Panc1 (cell line): ENCODE results near the gene RTP5. TPM values are rescaled to one million over a fixed set of nuclear protein-coding genes. Genes with fewer than 3 reads are reported as not detected.

Source experiments
- ATAC-seq: fragments of 200-7000 bp; cut with Tn5 transposase; 2 replicates; pipeline ENCODE4 v1.9.1; 2020; ENCODE audit warnings: mild to moderate bottlenecking, moderate library complexity
- BruUV-seq: library from RNA; stranded (reverse); fragments of 400-500 nt; replicated peaks from 2 replicates; lab custom pipeline; 2021; lab: Mats Ljungman, UMichigan
- CTCF ChIA-PET: fragments of 300-600 bp; sonication (Branson Sonifier 250); formaldehyde crosslinking; loops from one replicate; lab custom pipeline; 2022; ENCODE audit warnings: antibody characterized with exemption; lab: Charles Lee
- POLR2A ChIA-PET: fragments of 300-600 bp; sonication (Branson Sonifier 250); formaldehyde crosslinking; loops from one replicate; lab custom pipeline; 2022; ENCODE audit warnings: antibody characterized with exemption; lab: Charles Lee
- DNase-seq: peaks from one replicate; pipeline ENCODE4 v3.0.0-alpha.2; 2010; ENCODE audit warnings: low read depth, low spot score
- H3K27ac ChIP-seq: 2 replicates; pipeline ENCODE4 v1.5.1; 2011; ENCODE audit warnings: mild to moderate bottlenecking, low read length, inconsistent platforms
- H3K27me3 ChIP-seq: fragments of 200-500 bp; sonication (Bioruptor generic); 2 replicates; pipeline ENCODE4 v1.6.0; 2014; ENCODE audit warnings: low read length, inconsistent platforms; ENCODE audit not compliant: control insufficient read depth, insufficient read depth
- H3K36me3 ChIP-seq: fragments of 200-500 bp; sonication (Bioruptor generic); 2 replicates; pipeline ENCODE4 v1.5.1; 2014; ENCODE audit warnings: inconsistent platforms, mild to moderate bottlenecking, low read length, moderate library complexity; ENCODE audit not compliant: control insufficient read depth, insufficient read depth
- H3K4me1 ChIP-seq: 2 replicates; pipeline ENCODE4 v1.5.1; 2011; ENCODE audit warnings: inconsistent platforms, mild to moderate bottlenecking, low read length, moderate library complexity; ENCODE audit not compliant: control insufficient read depth, insufficient read depth
- H3K4me3 ChIP-seq, 2 experiments: 2 replicates each; pipeline ENCODE4 v1.5.1; 2011 to 2012; ENCODE audit warnings: low read depth in 2 of 2, low read length in 2 of 2, mild to moderate bottlenecking in 2 of 2, inconsistent platforms in 1 of 2, moderate library complexity in 1 of 2
- H3K9me3 ChIP-seq: fragments of 200-500 bp; sonication (Bioruptor generic); 2 replicates; pipeline ENCODE4 v1.5.1; 2014; ENCODE audit warnings: low read depth, mild to moderate bottlenecking, inconsistent platforms, low read length, moderate library complexity; ENCODE audit not compliant: control insufficient read depth, insufficient read depth
- POLR2AphosphoS5 ChIP-seq: IDR thresholded peaks from 2 replicates; pipeline ENCODE4 v1.6.1; 2012; ENCODE audit warnings: mild to moderate bottlenecking, low read depth, low read length, moderate library complexity
- SIN3A ChIP-seq: IDR thresholded peaks from 2 replicates; pipeline ENCODE4 v1.6.1; 2012; ENCODE audit warnings: low read depth, mild to moderate bottlenecking, low read length, moderate library complexity, borderline replicate concordance; ENCODE audit not compliant: insufficient read depth
- TCF7L2 ChIP-seq: IDR thresholded peaks from 2 replicates; pipeline ENCODE4 v1.6.1; 2011; ENCODE audit warnings: mild to moderate bottlenecking, low read depth, low read length, inconsistent platforms
- in situ Hi-C: cut with HindIII; loops from 2 replicates; pipeline ENCODE4 v1.10.0; 2016; ENCODE audit warnings: low sequenced_read_pairs, low pct_unique_long_range_greater_than_20kb
- intact Hi-C: fragments of 100-400 bp; cut with micrococcal nuclease; formaldehyde crosslinking; loops from one replicate; pipeline ENCODE4 v1.10.0; 2022; ENCODE audit not compliant: unreplicated experiment
- total RNA-seq: library from RNA; stranded (reverse); gene quantifications from one replicate; pipeline ENCODE4 v1.2.1, GENCODE V29; 2021; ENCODE audit not compliant: unreplicated experiment
- TF ChIP-seq, protein P1 (sequence below), 2 experiments: IDR thresholded peaks; 2 replicates each; pipeline ENCODE4 v1.6.1; 2011 to 2012; ENCODE audit warnings: low read depth in 2 of 2, control low read depth in 1 of 2, low read length in 1 of 2, mild to moderate bottlenecking in 1 of 2, moderate library complexity in 1 of 2; ENCODE audit not compliant: insufficient read depth in 1 of 2
- TF ChIP-seq, protein P2 (sequence below): fragments of 450-650 bp; IDR thresholded peaks from 2 replicates; pipeline ENCODE4 v1.5.1; 2017; ENCODE audit warnings: mild to moderate bottlenecking

Gene RTP5
- total RNA-seq, 1 experiment from 2014 or later, result not detected

DNA sequence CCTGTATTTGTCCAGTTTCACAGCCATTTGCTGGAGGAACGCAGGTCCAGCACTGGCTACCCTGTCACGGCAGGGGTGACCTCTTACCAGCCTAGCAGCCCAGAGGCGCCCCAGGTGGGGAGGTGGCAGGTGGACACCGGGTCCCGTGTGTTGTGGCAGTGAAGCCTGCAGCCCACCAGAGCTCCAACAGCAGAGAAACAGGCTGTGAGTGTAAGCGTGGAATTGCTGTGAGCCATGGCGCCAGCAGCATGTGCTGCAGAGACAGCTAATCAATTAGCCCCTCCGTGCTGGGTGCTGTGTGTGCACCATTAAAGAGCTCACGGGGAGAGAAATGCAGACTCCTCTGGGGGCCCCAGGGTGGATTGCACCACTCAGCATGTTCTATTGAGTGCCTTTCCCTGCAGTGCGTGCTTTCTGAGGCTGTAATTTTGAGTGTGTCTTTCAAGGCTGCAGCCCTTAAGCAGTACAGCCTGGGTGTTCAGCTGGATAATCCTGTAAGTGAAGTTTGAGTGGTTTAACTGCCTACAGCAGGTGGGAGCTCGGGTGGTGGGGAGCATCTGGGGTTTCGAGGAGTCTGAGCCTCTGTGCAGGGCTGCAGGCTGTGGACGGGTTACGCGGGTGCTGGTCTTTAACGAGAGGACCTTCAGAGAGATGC is 15.9 kb downstream of the RTP5 start:
- ChIA-PET POLR2A (no interaction called here), CTCF (interaction anchor here (0.6 kb wide), 1 partner anchor 100 kb away, joined by 4 read pairs; no protein-coding TSS in a partner anchor)
- Histone ChIP-seq H3K4me1 (peaks cover 30% of the 10 kb centered on the region), H3K4me3 (no peak overlapping the region), H3K27ac (no peak overlapping the region), H3K9me3 (no peaks in the 10 kb centered on the region), H3K27me3 (no peaks in the 10 kb centered on the region), H3K36me3 (no peaks in the 10 kb centered on the region)
- intact Hi-C loops, result no loop called here
- no TSS peak for BruUV-seq
- TF ChIP-seq, protein P1, sequence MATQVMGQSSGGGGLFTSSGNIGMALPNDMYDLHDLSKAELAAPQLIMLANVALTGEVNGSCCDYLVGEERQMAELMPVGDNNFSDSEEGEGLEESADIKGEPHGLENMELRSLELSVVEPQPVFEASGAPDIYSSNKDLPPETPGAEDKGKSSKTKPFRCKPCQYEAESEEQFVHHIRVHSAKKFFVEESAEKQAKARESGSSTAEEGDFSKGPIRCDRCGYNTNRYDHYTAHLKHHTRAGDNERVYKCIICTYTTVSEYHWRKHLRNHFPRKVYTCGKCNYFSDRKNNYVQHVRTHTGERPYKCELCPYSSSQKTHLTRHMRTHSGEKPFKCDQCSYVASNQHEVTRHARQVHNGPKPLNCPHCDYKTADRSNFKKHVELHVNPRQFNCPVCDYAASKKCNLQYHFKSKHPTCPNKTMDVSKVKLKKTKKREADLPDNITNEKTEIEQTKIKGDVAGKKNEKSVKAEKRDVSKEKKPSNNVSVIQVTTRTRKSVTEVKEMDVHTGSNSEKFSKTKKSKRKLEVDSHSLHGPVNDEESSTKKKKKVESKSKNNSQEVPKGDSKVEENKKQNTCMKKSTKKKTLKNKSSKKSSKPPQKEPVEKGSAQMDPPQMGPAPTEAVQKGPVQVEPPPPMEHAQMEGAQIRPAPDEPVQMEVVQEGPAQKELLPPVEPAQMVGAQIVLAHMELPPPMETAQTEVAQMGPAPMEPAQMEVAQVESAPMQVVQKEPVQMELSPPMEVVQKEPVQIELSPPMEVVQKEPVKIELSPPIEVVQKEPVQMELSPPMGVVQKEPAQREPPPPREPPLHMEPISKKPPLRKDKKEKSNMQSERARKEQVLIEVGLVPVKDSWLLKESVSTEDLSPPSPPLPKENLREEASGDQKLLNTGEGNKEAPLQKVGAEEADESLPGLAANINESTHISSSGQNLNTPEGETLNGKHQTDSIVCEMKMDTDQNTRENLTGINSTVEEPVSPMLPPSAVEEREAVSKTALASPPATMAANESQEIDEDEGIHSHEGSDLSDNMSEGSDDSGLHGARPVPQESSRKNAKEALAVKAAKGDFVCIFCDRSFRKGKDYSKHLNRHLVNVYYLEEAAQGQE (IDR thresholded peaks at IDR 0.05; ENCODE audit: insufficient read depth in 1 of 2, low read depth in 2 of 2, low read length in 1 of 2), result no peak
- TF ChIP-seq TCF7L2, result no peak
- TF ChIP-seq POLR2AphosphoS5, result no peak
- no peak for TF ChIP-seq SIN3A
- TF ChIP-seq, protein P2, sequence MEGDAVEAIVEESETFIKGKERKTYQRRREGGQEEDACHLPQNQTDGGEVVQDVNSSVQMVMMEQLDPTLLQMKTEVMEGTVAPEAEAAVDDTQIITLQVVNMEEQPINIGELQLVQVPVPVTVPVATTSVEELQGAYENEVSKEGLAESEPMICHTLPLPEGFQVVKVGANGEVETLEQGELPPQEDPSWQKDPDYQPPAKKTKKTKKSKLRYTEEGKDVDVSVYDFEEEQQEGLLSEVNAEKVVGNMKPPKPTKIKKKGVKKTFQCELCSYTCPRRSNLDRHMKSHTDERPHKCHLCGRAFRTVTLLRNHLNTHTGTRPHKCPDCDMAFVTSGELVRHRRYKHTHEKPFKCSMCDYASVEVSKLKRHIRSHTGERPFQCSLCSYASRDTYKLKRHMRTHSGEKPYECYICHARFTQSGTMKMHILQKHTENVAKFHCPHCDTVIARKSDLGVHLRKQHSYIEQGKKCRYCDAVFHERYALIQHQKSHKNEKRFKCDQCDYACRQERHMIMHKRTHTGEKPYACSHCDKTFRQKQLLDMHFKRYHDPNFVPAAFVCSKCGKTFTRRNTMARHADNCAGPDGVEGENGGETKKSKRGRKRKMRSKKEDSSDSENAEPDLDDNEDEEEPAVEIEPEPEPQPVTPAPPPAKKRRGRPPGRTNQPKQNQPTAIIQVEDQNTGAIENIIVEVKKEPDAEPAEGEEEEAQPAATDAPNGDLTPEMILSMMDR, result no peak
- in situ Hi-C loops, result no loop called here
- ATAC-seq (no peak), DNase-seq (no peak)

DNA sequence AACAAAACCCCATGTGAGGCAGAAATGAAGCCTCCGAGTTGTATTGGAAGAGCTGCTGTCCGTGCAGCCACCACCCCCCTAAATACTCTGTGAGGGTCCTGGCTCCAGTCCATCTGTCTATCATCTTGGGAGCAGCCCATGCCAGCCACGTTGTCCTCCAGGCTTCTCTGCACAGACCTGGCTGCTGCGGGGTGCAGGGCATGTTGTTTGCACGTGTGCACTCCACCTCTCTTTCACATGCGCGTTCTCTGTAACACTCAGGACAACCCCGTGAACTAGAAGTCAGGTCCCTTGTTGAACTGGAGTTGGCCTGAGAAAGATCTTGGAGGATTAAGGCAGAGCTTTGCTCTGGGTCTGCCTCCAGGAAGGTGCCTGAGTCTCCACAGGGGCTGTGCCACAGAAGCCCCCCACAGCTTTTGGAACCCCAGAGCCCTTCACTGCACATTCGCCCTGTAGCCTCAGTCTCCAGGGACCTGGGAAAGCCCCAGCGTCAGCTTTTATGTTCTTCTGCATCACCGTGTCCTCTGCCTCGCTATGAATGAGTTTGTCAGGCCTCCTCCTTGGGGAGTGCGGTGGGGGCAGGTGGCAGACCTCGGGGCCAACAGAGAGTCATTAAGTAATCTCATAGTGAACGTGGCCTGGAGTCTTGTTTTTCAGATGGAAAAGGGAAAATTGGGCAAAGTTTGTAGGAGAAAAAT is 16.6 kb downstream of the RTP5 start:
- TF ChIP-seq SIN3A (no peak), TCF7L2 (no peak), POLR2AphosphoS5 (no peak)
- TF ChIP-seq, protein P2, result no peak
- TF ChIP-seq, protein P1 (IDR thresholded peaks at IDR 0.05; ENCODE audit: insufficient read depth in 1 of 2, low read depth in 2 of 2, low read length in 1 of 2), result no peak
- Histone ChIP-seq H3K9me3 (no peaks in the 10 kb centered on the region), H3K36me3 (no peaks in the 10 kb centered on the region), H3K4me1 (peaks cover 26% of the 10 kb centered on the region), H3K4me3 (no peak overlapping the region), H3K27ac (peak overlapping the region; percentile 59; the same call in 1 of the 2 replicates), H3K27me3 (no peaks in the 10 kb centered on the region)
- DNase-seq (no peak), ATAC-seq (no peak)
- ChIA-PET POLR2A (no interaction called here), CTCF (interaction anchor here (0.6 kb wide), 1 partner anchor 100 kb away, joined by 4 read pairs; no protein-coding TSS in a partner anchor)
- in situ Hi-C loops, result no loop called here
- intact Hi-C loops, result no loop called here
- BruUV-seq, result no TSS peak
